ENCODE measurements around the gene CYSRT1. TPM values are rescaled to one million over a fixed set of nuclear protein-coding genes. Genes with fewer than 3 reads are reported as not detected.

CYSRT1 gene
- total RNA-seq, 1 donor from 2014 or later: not detected

DNA sequence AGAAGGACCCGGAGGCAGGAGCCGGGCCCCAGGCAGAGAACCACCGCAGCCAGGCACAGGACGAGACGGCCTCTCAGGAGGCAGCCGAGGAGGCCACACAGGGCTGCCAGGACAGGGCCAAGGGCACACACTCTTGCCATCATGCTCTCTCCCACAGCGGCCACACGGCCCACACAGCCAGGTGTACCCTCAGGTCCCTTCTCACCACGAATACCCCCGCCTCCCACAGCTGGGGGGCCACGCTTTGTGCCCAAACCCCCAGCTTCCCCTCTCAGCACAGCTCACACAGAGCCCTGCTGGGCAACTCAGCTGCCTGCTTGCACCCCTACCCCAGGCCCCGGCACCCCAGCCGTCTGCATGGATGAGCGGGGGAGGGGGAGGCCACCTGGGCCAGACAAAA lies 31.2 kb upstream of the CYSRT1 start:
- H3K27me3 Mint-ChIP-seq (ENCODE audit: insufficient read depth, low read depth): peaks cover 4% of the 10 kb centered on the region
- H3K9ac ChIP-seq: no peak overlapping the region
- no peaks in the 10 kb centered on the region for H3K9me3 ChIP-seq (ENCODE audit: low read depth)
- H3K36me3 Mint-ChIP-seq: no peaks in the 10 kb centered on the region
- no peaks in the 10 kb centered on the region for H3K4me1 ChIP-seq
- H3K4me2 ChIP-seq: no peak overlapping the region
- H3F3A ChIP-seq (ENCODE audit: low read depth): peaks cover 10% of the 10 kb centered on the region
- no peak overlapping the region for H3K27ac ChIP-seq
- H3K4me3 Mint-ChIP-seq: no peak overlapping the region
- no peak overlapping the region for H3K27ac Mint-ChIP-seq
- no peaks in the 10 kb centered on the region for H3K27me3 ChIP-seq
- TF ChIP-seq EZH2phosphoT487 (IDR thresholded peaks at IDR 0.05): no peak
- TF ChIP-seq, protein P1, sequence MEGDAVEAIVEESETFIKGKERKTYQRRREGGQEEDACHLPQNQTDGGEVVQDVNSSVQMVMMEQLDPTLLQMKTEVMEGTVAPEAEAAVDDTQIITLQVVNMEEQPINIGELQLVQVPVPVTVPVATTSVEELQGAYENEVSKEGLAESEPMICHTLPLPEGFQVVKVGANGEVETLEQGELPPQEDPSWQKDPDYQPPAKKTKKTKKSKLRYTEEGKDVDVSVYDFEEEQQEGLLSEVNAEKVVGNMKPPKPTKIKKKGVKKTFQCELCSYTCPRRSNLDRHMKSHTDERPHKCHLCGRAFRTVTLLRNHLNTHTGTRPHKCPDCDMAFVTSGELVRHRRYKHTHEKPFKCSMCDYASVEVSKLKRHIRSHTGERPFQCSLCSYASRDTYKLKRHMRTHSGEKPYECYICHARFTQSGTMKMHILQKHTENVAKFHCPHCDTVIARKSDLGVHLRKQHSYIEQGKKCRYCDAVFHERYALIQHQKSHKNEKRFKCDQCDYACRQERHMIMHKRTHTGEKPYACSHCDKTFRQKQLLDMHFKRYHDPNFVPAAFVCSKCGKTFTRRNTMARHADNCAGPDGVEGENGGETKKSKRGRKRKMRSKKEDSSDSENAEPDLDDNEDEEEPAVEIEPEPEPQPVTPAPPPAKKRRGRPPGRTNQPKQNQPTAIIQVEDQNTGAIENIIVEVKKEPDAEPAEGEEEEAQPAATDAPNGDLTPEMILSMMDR (IDR thresholded peaks at IDR 0.05): no peak
- no peak for TF ChIP-seq EZH2 (IDR thresholded peaks at IDR 0.05)
- no peak overlapping the region for H2AFZ ChIP-seq (replicated peaks)
- no peak for DNase-seq (ENCODE audit: low spot score)
- H3K4me3 ChIP-seq: no peak overlapping the region
- no peaks in the 10 kb centered on the region for H3K36me3 ChIP-seq
- H3K9me3 Mint-ChIP-seq: no peaks in the 10 kb centered on the region
- peaks cover 22% of the 10 kb centered on the region for H3K4me1 Mint-ChIP-seq
- peaks cover 14% of the 10 kb centered on the region for H3K79me2 ChIP-seq (ENCODE audit: low read depth)
- H4K20me1 ChIP-seq (ENCODE audit: low read depth): peaks cover 72% of the 10 kb centered on the region

DNA sequence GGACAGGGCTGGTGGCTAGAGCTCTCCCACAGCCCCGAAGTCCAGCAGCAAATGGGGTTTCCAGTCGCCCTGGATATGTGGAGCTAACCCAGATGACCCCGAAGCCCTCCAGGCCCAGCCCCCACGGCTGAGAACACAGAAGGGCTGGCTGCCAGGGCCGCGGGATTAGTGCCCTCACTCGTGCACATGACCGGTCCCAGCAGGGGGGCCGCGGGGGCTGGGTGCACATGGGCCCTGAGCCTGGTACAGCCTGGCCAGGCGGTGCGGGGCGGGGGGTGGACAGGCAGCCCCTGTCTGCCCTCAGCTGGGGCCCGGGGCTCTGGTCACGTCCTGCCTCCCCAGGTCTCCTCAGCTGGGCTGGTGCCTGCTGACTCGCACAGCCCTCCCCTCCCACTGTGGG lies 30.6 kb upstream of the CYSRT1 start:
- peaks cover 1% of the 10 kb centered on the region for H3K27me3 ChIP-seq
- H3K36me3 Mint-ChIP-seq: no peaks in the 10 kb centered on the region
- peaks cover 4% of the 10 kb centered on the region for H3K27me3 Mint-ChIP-seq (ENCODE audit: insufficient read depth, low read depth)
- H3K4me1 ChIP-seq: peaks cover 2% of the 10 kb centered on the region
- H3K27ac ChIP-seq: no peak overlapping the region
- no peak overlapping the region for H3K27ac Mint-ChIP-seq
- no peak overlapping the region for H3K9ac ChIP-seq
- peaks cover 17% of the 10 kb centered on the region for H3K4me1 Mint-ChIP-seq
- H2AFZ ChIP-seq (replicated peaks): no peak overlapping the region
- H3K9me3 ChIP-seq (ENCODE audit: low read depth): no peaks in the 10 kb centered on the region
- H4K20me1 ChIP-seq (ENCODE audit: low read depth): peaks cover 72% of the 10 kb centered on the region
- no peak overlapping the region for H3K4me3 Mint-ChIP-seq
- H3K79me2 ChIP-seq (ENCODE audit: low read depth): peaks cover 20% of the 10 kb centered on the region
- TF ChIP-seq EZH2 (IDR thresholded peaks at IDR 0.05): no peak
- TF ChIP-seq, protein P1 (IDR thresholded peaks at IDR 0.05): no peak
- TF ChIP-seq EZH2phosphoT487 (IDR thresholded peaks at IDR 0.05): no peak
- peak overlapping the region; percentile 10 for H3K4me2 ChIP-seq
- H3F3A ChIP-seq (ENCODE audit: low read depth): peaks cover 5% of the 10 kb centered on the region
- H3K36me3 ChIP-seq: no peaks in the 10 kb centered on the region
- H3K4me3 ChIP-seq: no peak overlapping the region
- DNase-seq (ENCODE audit: low spot score): peak; percentile 42
- H3K9me3 Mint-ChIP-seq: no peaks in the 10 kb centered on the region

DNA sequence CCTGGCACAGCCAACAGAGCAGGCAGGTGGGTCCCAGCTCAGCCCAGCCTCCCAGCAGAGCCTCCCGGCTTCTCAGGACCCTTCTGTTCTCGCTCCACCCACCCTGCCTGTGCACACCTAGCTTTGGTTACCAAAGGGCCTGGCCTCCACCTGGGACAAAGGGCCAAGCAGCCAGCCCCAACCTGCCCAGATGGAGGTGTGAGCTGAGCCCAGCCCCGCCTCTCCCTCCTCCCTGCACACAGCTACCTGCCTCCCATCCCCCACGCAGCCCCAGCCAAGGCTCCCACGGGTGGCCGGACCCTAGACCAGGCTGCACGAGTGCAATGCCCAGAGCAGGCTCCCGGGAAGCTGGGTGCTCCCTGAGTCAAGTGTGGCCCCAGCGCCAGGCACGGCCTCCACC lies 30.1 kb upstream of the CYSRT1 start:
- Histone ChIP-seq H3K4me1 (peaks cover 7% of the 10 kb centered on the region), H2AFZ (replicated peaks) (no peak overlapping the region), H3K27ac (no peak overlapping the region), H4K20me1 (ENCODE audit: low read depth) (peaks cover 73% of the 10 kb centered on the region), H3K9me3 (ENCODE audit: low read depth) (no peaks in the 10 kb centered on the region), H3K4me2 (no peak overlapping the region), H3K4me3 (no peak overlapping the region), H3K36me3 (no peaks in the 10 kb centered on the region), H3K27me3 (peaks cover 6% of the 10 kb centered on the region), H3F3A (ENCODE audit: low read depth) (no peaks in the 10 kb centered on the region), H3K9ac (no peak overlapping the region), H3K79me2 (ENCODE audit: low read depth) (peaks cover 24% of the 10 kb centered on the region)
- no peak for DNase-seq (ENCODE audit: low spot score)
- Mint-ChIP-seq H3K9me3 (no peaks in the 10 kb centered on the region), H3K27ac (no peak overlapping the region), H3K27me3 (ENCODE audit: insufficient read depth, low read depth) (peaks cover 4% of the 10 kb centered on the region), H3K4me1 (peaks cover 17% of the 10 kb centered on the region), H3K4me3 (no peak overlapping the region), H3K36me3 (no peaks in the 10 kb centered on the region)
- TF ChIP-seq EZH2phosphoT487 (IDR thresholded peaks at IDR 0.05) (no peak), EZH2 (IDR thresholded peaks at IDR 0.05) (no peak)
- TF ChIP-seq, protein P1 (IDR thresholded peaks at IDR 0.05): no peak

Data from neural progenitor cell (in vitro differentiated cells).